22Rv1 (cell line): ENCODE measurements around the gene CLCA2.

ENCODE experiments used
- H3K27ac ChIP-seq: fragments of 450-650 bp; 2 replicates; pipeline ENCODE4 v1.5.1; 2017
- ZFX ChIP-seq: fragments of 450-650 bp; IDR thresholded peaks from 2 replicates; pipeline ENCODE4 v1.6.1; 2017; ENCODE audit warnings: antibody characterized with exemption, borderline replicate concordance
- TF ChIP-seq, protein P1 (sequence below): fragments of 450-650 bp; IDR thresholded peaks from 2 replicates; pipeline ENCODE4 v1.5.1; 2017; ENCODE audit warnings: mild to moderate bottlenecking

Gene CLCA2

DNA sequence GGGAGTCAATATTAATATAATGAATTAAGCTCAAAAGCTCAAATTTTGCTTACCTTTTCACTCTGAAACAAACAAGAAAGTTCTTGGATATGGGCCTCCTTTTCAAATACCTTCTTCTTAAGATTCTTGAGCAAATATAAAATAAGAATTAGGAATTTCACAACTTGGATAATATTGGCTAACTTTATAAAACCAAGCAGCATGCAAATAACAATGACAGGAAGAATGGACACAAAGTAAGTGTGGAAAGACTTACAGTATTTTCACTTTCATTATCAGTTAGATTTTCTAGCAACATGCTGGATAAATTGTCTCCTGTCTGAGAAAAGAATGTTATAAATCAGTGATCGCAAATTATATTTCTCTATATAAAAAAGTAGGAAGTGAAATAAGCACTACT lies 41.1 kb upstream of the CLCA2 start:
- no peak for TF ChIP-seq ZFX
- TF ChIP-seq, protein P1, sequence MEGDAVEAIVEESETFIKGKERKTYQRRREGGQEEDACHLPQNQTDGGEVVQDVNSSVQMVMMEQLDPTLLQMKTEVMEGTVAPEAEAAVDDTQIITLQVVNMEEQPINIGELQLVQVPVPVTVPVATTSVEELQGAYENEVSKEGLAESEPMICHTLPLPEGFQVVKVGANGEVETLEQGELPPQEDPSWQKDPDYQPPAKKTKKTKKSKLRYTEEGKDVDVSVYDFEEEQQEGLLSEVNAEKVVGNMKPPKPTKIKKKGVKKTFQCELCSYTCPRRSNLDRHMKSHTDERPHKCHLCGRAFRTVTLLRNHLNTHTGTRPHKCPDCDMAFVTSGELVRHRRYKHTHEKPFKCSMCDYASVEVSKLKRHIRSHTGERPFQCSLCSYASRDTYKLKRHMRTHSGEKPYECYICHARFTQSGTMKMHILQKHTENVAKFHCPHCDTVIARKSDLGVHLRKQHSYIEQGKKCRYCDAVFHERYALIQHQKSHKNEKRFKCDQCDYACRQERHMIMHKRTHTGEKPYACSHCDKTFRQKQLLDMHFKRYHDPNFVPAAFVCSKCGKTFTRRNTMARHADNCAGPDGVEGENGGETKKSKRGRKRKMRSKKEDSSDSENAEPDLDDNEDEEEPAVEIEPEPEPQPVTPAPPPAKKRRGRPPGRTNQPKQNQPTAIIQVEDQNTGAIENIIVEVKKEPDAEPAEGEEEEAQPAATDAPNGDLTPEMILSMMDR: no peak
- no peak overlapping the region for H3K27ac ChIP-seq

DNA sequence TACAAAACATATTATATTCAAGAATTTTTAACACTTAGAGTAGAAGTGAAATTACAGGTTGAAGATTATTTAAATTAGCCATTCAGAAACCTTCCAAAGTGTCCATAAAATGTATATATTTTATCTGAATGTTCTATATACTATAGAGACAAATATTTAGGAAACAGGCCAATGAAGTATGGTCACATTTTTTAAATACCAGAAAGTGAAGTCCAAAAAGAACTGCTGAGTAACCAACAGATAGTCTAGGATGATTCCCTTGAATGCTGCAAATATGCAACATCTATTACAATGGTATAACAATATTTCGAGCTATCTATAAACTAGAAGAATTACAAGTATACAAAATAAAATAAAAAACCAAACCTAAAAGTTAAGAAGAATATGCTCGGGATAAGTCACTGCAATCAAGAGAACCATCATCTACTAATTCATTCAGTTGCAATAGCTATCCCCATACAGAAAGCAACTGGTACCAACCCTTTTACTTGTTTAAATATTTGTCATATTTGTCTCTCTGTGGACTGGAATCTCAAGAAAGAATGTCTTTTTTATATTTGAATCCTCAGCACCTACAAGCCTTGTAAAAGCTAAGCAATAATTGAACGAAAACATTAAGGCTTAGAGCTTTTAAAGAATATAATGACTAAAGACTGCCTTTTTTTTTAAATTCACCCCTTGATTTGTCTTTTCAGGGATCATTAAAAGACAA lies 35.9 kb upstream of the CLCA2 start:
- TF ChIP-seq, protein P1: no peak
- no peak for TF ChIP-seq ZFX
- no peak overlapping the region for H3K27ac ChIP-seq

DNA sequence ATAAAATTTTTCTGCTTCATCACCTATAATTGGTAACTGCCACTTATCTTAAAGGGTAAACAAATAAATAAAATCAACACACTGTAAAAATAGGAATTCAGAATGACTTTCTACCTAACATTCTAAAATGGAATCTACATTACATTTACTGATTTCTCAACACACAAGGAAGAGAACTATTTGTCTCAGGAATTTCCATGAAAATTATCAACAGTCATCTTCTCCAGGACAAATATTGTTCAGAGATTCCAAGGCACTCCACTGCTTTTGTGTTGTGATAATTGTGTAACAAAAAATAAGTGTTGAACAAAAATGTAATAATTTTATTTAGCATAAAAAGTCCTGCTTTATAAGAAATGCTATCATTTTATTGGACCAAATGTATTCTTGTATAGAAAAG lies 35.2 kb upstream of the CLCA2 start:
- TF ChIP-seq, protein P1: no peak
- no peak for TF ChIP-seq ZFX
- H3K27ac ChIP-seq: no peak overlapping the region

DNA sequence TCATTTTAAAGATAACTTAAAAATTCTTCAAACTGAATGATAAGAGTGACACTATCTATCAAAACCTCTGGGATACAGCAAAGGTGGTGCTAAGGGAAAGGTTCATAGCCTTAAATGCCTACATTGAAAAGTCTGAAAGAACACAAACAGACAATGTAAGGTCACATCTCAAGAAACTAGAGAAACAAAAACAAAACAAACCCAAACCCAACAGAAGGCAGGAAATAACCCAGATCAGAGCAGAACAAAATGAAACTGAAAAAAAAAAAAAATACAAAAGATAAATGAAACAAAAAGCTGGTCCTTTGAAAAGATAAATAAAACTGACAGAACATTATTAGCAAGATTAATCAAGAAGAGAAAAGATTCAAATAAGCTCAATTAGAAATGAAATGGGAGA lies 34.7 kb upstream of the CLCA2 start:
- H3K27ac ChIP-seq: no peak overlapping the region
- no peak for TF ChIP-seq ZFX
- TF ChIP-seq, protein P1: no peak

- TF ChIP-seq, protein P1: no peak
- TF ChIP-seq ZFX: no peak
- H3K27ac ChIP-seq: no peak overlapping the region
Observed at GRCh38 chr1:86394416-86394815, 29.6 kb upstream of the CLCA2 start.

GRCh38 chr1:86395751-86396497 lies 28.0 kb upstream of the CLCA2 start, which contains the start of gene ODF2L:
ODF2L (minus strand) TSS chr1:86396323; CDS start chr1:86387027, 9,296 bp downstream.
- TF ChIP-seq ZFX: no peak
- TF ChIP-seq, protein P1: no peak
- H3K27ac ChIP-seq: peak within 1 kb of the TSS; percentile 48

- peak overlapping the region; percentile 48 for H3K27ac ChIP-seq
- TF ChIP-seq, protein P1: no peak
Observed at GRCh38 chr1:86396498-86396890, 27.5 kb upstream of the CLCA2 start.
